ENCODE data around the gene CACYBP. TPM values are rescaled to one million over a fixed set of nuclear protein-coding genes. Genes with fewer than 3 reads are reported as not detected.
A peak's percentile ranks its signal among the peaks of the same experiment; 100 is the strongest.
"Not testable (repeated sequence)": the region's sequence is repeated elsewhere in the genome, so short reads cannot be mapped to it uniquely, and the experiment has no call there.

The CACYBP gene
- total RNA-seq, 1 experiment from 2014 or later = 258 TPM

DNA sequence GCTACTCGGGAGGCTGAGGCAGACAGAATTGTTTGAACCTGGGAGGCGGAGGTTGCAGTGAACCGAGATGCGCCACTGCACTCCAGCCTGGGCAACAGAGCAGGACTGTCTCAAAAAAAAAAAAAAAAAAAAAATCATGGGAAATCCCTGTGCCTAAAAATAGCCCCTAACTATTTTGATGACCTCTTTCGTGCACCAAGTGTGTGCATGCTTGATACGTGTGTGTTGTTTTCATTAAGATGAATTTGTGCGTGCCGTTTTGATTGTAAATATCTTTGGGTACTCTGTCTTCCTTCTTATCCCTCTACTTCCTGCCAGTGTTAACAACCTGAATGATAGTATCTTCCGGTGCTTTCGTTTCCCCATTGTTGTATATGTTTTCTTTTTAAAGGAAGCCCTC, 9.8 kb downstream of the CACYBP start:
- DNase-seq (ENCODE audit: low read depth) = no peak

DNA sequence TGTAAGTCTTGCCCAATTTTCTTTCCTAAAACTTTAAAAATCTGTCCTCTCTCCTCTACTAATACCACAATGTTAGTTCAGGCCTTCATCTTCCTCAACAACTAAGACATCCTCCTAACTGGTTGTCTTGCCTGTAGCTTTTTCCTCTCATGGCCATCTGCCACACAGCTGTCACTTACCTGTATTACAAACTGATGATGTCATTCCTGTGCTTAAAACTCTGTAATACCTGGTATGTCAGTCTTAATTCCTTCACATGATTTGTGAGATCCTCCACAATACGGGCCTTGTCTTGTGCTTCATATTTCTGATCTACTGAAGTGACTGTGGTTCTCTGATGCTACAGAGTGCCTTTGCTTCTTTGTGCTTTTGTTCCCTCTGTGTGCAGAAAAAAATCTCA, 13.7 kb downstream of the CACYBP start:
- no peak for DNase-seq (ENCODE audit: low read depth)

DNA sequence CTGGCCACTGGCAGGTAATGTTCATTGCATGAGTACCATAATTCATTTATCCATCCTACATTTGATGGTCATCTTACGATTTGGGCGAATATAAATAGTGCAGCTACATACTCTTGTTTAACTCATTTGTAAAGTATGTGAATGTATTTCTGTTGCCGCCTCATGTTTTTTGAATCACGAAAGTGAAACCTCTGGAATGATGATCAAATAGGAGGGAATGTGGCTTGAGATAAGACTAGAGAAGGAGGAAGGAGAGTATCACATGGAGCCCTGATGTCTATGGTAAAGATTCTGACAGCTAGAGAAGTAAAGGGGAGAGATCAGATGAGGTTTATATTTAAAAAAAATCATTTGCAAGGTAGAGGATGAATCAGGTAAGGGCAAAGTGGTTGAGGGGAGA, 15.5 kb downstream of the CACYBP start:
- no peak for DNase-seq (ENCODE audit: low read depth)

DNA sequence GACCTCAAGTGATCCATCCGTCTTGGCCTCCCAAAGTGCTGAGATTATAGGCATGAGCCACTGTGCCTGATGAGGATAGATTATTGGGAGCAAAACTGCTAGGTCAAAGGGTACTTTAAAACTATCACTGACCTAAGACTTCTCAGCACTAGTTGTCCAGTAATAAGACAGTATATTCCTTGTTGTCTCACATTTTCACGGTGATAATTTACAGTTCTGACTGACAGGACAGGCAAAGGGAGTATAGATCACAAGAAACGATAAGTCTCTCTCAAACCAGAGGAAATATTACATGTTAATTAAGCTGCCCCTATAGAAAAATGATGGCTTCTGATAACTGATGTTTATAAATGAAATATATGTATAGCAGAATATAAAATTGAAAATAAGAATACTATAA, 19.8 kb downstream of the CACYBP start:
- no peak for DNase-seq (ENCODE audit: low read depth)

DNA sequence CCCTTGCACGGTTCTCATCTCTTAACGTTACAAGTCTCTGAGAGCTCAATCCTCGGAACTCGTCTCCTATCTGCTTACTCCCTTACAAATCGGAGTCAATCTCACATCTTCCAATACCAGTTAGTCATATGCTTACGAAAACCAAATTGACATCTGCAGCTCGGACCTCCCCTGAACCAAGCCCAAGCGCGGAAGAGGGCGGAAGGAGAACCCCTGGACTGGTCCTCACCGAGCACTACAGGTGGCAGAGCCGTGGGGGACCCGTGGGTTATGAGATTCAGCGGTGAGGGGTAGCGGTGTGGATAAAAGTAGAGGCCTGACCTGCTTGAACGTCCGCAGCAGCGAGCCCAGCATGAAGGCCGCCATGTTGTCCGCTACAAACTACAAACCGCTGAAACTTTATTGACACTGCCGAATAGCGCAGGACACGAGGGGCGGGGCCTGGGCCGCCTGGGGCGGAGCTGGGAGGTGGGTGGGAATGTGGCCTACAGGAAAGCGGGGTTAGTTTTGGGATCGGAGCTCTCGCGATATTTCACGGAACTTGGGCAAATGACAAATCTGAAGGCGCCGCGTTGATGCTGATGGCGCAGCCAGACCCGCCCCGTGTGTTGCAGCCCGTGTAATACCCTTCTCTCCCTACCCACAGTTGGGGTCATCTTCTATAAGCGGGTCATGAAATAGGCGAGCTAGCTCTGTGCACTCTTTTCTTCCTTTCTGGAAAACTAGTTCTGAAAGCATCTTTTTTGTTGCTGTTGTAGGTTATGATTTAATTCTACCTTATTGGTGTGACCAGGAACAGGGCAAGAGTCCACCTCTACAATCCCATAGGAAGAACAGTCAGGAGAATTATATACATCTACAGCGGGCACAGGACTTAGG, 23.5 kb downstream of the CACYBP start, which contains the start of gene MRPS14:
Gene MRPS14, minus strand, starts transcription at position 383 of the 879 bp plus-strand sequence. Its CDS starts 17 bp downstream, at position 366.
- peak; percentile 96 for DNase-seq (ENCODE audit: low read depth)

DNA sequence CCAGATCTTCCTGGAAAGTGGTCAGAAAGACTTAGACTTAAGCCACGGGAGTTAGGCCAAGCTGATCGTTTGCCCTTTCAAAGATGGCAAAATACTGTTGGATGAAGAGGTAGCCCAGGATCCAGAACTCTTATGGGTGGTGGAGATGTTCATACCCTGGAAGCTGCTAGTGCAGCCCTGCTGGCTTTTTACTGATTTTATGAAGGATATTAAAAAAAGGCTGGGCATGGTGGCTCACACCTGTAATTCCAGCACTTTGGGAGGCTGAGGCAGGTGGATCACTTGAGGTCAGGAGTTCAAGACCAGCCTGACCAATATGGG, 24.1 kb downstream of the CACYBP start:
- not testable (repeated sequence) for DNase-seq (ENCODE audit: low read depth)

DNA sequence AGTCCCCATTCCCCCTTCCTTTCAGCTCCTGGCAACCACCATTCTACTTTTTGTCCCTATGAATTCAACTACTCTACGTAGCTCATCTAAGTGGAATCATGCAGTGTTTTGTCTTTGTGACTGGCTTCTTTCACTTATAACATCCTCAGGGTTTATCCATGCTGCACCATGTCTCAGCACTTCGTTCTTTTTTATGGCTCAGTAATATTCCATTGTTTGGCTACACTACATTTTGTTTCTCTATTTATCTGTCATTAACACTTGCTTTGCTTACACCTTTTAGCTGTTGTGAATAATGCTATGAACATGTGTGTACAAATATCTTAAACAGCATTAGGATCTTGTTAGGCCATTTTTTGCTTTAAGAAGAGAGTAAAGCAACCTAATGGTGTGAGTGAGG, 25.0 kb downstream of the CACYBP start:
- DNase-seq (ENCODE audit: low read depth) = no peak

DNA sequence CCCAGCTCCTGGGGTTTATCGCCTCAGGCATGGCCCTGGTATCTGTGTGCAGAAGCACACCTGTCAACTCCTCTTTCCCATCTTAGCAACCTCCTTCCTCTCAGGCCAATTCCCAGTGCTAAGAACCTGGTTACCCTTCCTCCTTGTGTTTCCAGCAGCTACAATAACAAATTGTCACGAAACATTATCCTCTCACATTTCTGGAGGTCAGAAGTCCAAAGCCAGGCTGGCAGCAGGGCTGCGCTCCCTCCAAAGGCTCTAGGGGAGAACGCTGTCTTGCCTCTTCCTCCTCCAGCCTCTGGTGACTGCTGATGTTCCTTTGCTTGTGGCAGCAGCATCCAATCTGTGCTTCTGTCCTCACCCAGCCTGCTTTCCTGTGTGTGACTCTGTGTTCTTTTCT, 34.2 kb downstream of the CACYBP start:
- no peak for DNase-seq (ENCODE audit: low read depth)

DNA sequence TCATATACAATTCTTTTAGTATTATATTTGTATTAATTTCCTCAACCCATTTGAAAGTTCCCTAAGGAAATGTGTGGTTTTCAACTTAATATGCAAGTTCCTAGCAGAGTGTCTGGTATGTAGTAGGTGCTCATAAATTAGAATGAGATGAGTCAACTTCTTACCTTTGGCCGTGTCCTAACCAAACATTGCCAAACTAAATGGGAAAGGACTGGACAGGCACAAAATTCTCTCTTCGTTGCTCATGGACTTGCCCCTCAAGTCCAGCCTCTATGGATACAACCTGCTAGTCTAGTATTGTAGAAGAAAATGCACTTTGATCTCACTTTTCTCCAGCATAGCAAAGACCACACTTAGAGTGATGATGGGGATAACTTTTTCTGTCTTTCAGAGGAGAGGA, 35.0 kb downstream of the CACYBP start:
- DNase-seq (ENCODE audit: low read depth) = no peak

DNA sequence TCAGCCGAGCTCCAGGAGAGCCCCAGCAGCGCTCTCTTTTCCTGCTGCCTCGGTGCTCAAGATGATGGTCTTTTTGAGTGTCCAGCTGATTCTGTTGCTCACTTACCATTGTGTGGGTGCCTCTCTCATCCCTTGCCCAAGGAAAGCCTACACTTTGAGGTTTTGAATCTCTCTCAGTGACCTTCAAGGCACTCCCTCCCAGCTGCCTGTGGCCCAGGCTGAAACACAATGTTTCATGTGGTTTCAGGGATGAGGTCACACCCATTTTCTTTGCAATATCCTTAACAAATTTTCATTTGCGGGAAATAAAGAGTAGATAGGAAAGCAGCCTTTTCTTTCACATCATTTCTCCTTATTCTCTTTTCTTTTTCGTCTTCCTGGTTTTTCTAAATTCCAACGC, 36.1 kb downstream of the CACYBP start:
- DNase-seq (ENCODE audit: low read depth) = peak; percentile 12

DNA sequence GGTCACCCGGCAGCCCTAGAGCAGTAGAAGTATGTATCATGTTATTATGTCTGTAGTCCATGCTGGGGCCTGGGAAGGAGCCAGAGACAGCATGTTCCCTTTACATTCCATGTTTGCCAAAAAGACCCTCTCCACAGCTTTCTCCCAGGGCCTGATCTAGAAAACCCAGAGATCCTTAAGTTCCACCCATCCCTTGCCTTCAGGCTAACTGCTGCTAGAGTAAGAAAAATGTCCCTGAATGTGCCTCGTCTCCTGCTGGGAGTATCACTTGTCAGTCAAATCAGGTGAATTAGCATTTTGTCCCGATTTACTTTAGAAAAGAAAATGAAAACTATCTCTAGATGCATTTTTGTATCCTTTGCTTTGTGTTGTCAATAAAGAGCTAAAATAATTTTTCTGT, 36.7 kb downstream of the CACYBP start:
- DNase-seq (ENCODE audit: low read depth) = no peak

DNA sequence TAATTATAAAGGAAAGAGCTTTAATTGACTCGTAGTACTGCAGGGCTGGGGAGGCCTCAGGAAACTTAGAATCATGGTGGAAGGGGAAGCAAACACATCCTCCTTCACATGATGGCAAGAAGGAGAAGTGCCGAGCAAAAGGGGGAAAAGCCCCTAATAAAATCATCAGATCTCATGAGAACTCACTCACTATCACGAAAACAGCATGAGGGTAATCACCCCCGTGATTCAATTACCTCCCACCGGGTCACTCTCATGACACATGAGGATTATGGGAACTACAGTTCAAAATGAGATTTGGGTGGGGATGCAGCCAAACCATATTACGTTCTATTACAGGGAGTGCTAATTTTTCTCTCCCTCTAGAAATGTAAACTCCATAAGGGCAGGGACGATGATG, 37.7 kb downstream of the CACYBP start:
- DNase-seq (ENCODE audit: low read depth) = no peak

DNA sequence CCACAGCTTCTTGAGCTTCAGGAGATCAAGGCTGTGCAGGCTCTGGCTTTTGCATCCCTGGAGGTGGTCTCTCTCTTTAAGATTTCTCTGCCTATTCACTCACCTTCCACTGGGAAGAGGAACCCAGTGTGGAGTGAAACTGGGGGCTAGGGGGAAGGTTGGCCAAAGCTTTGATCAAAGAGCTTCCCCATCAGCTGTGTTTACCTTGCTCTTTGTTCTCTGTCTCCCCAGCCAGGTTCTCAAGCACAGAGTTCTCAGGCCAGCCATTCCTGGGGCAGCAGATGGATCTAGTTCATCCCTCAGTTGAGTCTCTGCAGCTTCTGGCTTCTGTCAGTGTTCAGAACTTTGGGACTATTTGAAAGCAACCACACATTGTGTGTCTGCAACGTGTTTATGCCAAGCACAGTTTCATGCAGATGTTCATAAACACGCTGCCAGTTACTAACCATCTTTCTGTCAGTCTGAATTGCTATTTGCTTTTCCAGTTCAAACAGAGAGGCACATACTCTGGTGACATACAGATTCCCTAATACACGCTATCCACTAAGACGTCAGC, 40.7 kb downstream of the CACYBP start:
- DNase-seq (ENCODE audit: low read depth) = no peak

DNA sequence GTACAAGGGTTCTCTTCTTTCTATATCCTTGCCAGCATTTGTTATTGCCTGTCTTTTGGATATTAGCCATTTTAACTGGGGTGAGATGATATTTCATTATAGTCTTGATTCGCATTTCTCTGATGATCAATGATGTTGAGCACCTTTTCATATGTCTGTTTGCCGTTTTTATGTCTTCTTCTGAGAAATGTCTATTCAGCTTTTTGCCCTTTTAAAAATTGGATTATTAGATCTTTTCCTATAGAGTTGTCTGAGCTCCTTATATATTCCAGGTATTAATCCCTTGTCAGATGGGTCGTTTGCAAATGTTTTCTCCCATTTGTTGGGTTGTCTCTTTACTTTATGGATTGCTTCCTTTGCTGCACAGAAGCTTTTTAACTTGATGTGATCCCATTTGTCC, 42.9 kb downstream of the CACYBP start:
- no peak for DNase-seq (ENCODE audit: low read depth)

DNA sequence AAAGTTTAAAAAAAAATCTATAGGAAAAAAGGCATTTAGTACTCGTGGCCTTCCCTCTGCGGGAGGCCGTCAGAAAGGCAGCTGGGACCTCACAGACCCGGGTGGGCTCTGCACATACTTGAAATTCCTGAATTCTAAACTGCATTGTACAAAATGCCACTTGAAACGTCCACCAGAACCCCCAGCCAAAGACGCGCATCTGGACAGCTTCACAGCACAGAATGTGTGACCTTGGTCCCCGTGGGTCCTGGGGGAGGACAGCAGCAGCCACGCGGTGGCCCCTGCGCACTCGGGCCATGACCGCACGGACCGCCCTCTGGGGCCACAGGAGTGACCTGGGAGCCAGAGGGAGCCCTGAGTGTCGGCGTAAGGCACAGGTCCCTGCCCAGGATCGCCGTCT, 44.1 kb downstream of the CACYBP start:
- DNase-seq (ENCODE audit: low read depth) = no peak

DNA sequence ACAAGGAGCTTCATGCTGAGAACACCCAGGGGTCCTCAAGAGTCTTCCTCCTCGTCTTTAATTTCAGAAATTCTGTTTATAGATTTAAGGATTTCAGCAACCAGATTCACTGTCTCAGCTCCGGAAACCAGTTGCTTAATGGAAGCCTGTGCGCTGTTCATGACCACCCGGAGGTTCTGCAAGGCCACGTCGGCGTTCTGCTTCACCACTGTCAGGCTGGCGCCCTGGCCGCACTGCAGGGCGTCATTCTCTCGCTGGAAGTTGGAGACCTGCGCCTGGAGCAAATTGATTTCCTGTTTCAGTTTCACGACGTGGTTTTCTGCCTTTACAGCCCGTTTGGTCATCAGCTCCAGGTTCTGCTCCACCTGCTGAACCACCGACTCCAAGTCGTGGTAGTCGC, 44.8 kb downstream of the CACYBP start:
- DNase-seq (ENCODE audit: low read depth) = not testable (repeated sequence)

DNA sequence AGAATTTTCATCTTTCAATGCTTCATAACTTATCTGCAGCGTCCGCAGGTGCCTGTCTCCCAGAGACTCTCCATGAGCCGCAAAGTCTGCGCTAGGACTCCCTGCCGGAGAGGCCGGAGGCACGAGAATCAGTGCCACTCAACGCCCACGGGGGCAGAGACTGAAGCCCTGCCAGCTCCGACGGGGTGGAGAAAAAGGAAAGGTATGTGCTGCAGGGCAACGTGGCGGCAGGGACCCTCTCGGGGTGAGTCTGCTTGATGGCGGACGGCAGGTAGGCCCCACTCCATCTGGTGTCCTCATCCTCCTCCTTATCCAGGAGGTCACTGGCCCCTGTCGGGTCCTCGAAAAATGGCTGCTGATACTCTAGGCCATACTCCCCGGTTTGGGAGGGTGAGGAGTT, 45.4 kb downstream of the CACYBP start:
- no peak for DNase-seq (ENCODE audit: low read depth)

DNA sequence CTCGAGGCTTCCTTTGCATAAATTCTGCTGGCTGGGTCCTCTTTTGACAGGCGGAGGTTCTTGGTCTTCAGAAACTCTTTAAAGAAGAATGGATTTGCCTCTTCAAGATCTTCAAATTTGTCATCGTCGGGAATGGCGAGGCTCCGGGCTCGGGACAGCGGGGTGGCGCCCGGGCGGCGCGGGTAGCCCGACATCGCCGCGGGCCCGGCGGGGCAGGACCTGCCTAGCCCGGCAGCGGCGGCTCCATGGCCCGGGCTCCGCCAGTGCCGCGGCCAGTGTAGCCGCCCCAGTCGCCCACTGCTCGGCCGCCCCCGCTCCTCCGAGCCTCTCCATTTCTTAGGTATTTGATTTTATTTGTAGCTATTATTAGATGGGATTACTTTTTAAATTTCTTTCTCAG, 45.8 kb downstream of the CACYBP start:
- no peak for DNase-seq (ENCODE audit: low read depth)

DNA sequence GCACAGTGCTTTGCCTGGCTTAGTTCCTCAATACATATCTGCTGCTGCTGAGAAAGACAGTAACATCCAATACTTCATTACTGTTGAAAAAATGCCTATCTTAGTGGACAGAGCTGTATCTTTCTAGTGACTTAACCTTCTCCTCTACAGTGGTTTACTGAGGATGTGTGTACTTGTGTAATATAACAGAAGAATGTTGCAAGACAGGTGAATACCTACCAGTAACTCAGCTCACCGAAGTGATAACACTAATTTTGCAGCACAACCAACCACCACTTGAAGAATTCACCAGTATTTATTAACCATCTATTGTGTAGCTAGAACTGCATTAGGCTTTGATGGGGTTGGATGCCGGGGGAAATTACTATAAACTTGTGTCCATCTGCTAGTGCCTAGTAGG, 51.2 kb downstream of the CACYBP start:
- DNase-seq (ENCODE audit: low read depth) = no peak

DNA sequence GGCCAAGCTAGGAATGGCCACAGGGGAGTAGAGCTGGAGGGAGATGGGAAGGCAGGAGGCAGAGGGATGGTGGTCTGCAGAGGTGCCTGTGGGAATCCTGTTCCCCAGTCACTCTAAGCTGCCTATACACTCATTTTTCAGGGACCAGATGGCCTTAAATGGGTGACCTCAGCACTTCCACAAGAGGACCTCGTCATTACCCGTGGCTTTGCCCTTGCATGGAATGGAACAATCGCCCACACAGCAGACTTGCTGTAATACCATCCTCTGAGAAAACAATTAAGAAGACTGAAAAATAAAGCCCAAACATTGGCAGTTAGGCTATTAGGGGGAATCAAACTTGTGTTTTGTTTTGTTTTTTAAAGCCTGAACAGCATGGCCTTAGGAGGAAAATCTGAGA, 55.0 kb downstream of the CACYBP start:
- DNase-seq (ENCODE audit: low read depth) = peak; percentile 43
